SK-N-SH treated with all-trans-retinoic acid at 6 μM for 48 hours (cell line): ENCODE measurements around the gene DCDC1.

Experiments
- CREB5 ChIP-seq: fragments of 250-450 bp; sonication (Bioruptor Pico); IDR thresholded peaks from 2 replicates; pipeline ENCODE4 v1.5.1; 2020; ENCODE audit warnings: low read depth, mild to moderate bottlenecking, moderate library complexity
- POU6F1 ChIP-seq: fragments of 250-450 bp; sonication (Bioruptor Pico); IDR thresholded peaks from 2 replicates; pipeline ENCODE4 v1.8.0; 2021; ENCODE audit warnings: low read depth, mild to moderate bottlenecking, moderate library complexity, borderline replicate concordance
- RARB ChIP-seq: fragments of 250-450 bp; sonication (Bioruptor Pico); IDR thresholded peaks from 2 replicates; pipeline ENCODE4 v1.8.0; 2021; ENCODE audit warnings: mild to moderate bottlenecking, moderate library complexity
- TOX ChIP-seq: fragments of 250-450 bp; sonication (Bioruptor Pico); IDR thresholded peaks from 2 replicates; pipeline ENCODE4 v1.8.0; 2021; ENCODE audit warnings: mild to moderate bottlenecking, moderate library complexity, borderline replicate concordance
- ZNF70 ChIP-seq: fragments of 450-650 bp; formaldehyde crosslinking; IDR thresholded peaks from 2 replicates; pipeline ENCODE4 v1.5.0; 2020; ENCODE audit warnings: mild to moderate bottlenecking, moderate library complexity
- TF ChIP-seq, protein P1 (sequence below): fragments of 250-450 bp; sonication (Bioruptor Pico); IDR thresholded peaks from 2 replicates; pipeline ENCODE4 v1.8.0; 2020; ENCODE audit warnings: mild to moderate bottlenecking, moderate library complexity, borderline replicate concordance

DNA sequence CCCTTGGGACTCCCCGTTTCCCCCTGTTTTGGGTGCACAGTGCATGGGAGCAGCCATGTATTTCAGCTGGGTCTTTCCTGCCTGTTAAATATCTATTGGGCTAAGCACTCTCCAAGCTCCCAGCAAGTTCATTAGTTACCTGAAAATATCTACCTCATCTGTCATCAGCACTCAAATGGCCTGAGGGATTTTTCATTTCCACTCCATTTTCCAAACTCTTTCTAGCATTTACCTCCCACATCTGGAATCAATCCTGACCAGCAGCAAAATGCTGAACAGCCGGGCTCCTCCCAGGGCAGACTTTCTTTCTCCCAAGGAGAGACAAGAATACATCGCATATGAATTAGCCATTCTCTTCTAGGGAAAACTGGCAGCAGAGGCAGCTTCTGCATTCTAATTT is 509.9 kb downstream of the DCDC1 start:
- TF ChIP-seq ZNF70 (CRISPR knock-in tag) (no peak; the same call in 1 of the 2 replicates), RARB (CRISPR knock-in tag) (no peak), CREB5 (CRISPR knock-in tag) (no peak), POU6F1 (CRISPR knock-in tag) (no peak), TOX (CRISPR knock-in tag) (no peak)
- TF ChIP-seq, protein P1, sequence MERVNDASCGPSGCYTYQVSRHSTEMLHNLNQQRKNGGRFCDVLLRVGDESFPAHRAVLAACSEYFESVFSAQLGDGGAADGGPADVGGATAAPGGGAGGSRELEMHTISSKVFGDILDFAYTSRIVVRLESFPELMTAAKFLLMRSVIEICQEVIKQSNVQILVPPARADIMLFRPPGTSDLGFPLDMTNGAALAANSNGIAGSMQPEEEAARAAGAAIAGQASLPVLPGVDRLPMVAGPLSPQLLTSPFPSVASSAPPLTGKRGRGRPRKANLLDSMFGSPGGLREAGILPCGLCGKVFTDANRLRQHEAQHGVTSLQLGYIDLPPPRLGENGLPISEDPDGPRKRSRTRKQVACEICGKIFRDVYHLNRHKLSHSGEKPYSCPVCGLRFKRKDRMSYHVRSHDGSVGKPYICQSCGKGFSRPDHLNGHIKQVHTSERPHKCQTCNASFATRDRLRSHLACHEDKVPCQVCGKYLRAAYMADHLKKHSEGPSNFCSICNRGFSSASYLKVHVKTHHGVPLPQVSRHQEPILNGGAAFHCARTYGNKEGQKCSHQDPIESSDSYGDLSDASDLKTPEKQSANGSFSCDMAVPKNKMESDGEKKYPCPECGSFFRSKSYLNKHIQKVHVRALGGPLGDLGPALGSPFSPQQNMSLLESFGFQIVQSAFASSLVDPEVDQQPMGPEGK, result no peak
